Gastrocnemius medialis (tissue), 4 donors: ENCODE data around the gene MAU2. TPM values are rescaled to one million over a fixed set of nuclear protein-coding genes. Genes with fewer than 3 reads are reported as not detected.

Experiments
- ATAC-seq, 2 donors: fragments of 150-250 bp; one replicate each; pipeline ENCODE4 v1.9.1; 2016
- DNase-seq, 2 donors: peaks; one replicate each; pipeline ENCODE4 v3.0.0-alpha.2; 2019
- H3K27ac ChIP-seq, 4 donors: fragments of 200-600 bp; sonication (generic); 1 replicate in 1 of 4; 2 replicates in 3 of 4; pipeline ENCODE4 v1.5.1; 2016 to 2018; ENCODE audit warnings: mild to moderate bottlenecking in 2 of 4, moderate library complexity in 1 of 4
- H3K27me3 ChIP-seq, 3 donors: fragments of 200-600 bp; sonication (generic) in 2 of 3; 1 replicate in 1 of 3; 2 replicates in 2 of 3; pipeline versions ENCODE4 v1.5.1 to v1.6.0; 2016 to 2019; ENCODE audit warnings: mild to moderate bottlenecking in 1 of 3, moderate library complexity in 1 of 3
- H3K36me3 ChIP-seq, 2 donors: fragments of 200-600 bp; sonication (generic) in 1 of 2; one replicate each; pipeline ENCODE4 v1.5.1; 2017 to 2018
- H3K4me1 ChIP-seq, 2 donors: fragments of 200-600 bp; sonication (generic) in 1 of 2; one replicate each; pipeline ENCODE4 v1.5.1; 2016 to 2017; ENCODE audit warnings: mild to moderate bottlenecking in 2 of 2
- H3K4me3 ChIP-seq, 4 donors: fragments of 200-600 bp; sonication (generic) in 3 of 4; 1 replicate in 1 of 4; 2 replicates in 3 of 4; pipeline ENCODE4 v1.5.1; 2016 to 2019; ENCODE audit warnings: mild to moderate bottlenecking in 2 of 4
- H3K9me3 ChIP-seq, 3 donors: fragments of 200-600 bp; sonication (generic) in 2 of 3; 1 replicate in 1 of 3; 2 replicates in 2 of 3; pipeline ENCODE4 v1.5.1; 2016 to 2019
- POLR2A ChIP-seq, 2 donors: fragments of 450-650 bp; IDR thresholded peaks; one replicate each; pipeline ENCODE4 v1.6.1; 2017; ENCODE audit warnings: antibody characterized with exemption in 2 of 2, mild to moderate bottlenecking in 2 of 2, moderate library complexity in 2 of 2
- in situ Hi-C, 4 donors: fragments of 200-750 bp; cut with MboI; loops; one replicate each; pipeline versions ENCODE4 v1.15.0 to v1.8.0; 2017; ENCODE audit warnings: low sequenced_read_pairs in 4 of 4
- intact Hi-C: fragments of 100-400 bp; cut with DNase I; formaldehyde crosslinking; loops from one replicate; pipeline ENCODE4 v1.15.1; 2023; ENCODE audit warnings: low total_unique reads
- total RNA-seq, 4 donors: library from RNA; depleted of rRNA; stranded (reverse); fragments of >200 nt; gene quantifications; one replicate each; pipeline versions ENCODE4 v1.1.0 to v1.2.3, GENCODE V29; 2016
- TF ChIP-seq, protein P1 (sequence below), 5 experiments: fragments of 450-650 bp in 3 of 5; fragments of 200-600 bp in 2 of 5; sonication (generic) in 2 of 5; IDR thresholded peaks in 4 of 5; conservative IDR thresholded peaks in 1 of 5; 1 replicate in 4 of 5; 2 replicates in 1 of 5; pipeline ENCODE4 v1.5.1; 2016 to 2019; ENCODE audit warnings: antibody characterized with exemption in 5 of 5, mild to moderate bottlenecking in 3 of 5, moderate library complexity in 3 of 5

MAU2 gene
- total RNA-seq, 4 donors from 2014 or later: 31.3 to 48.5 (median 41.7) TPM

DNA sequence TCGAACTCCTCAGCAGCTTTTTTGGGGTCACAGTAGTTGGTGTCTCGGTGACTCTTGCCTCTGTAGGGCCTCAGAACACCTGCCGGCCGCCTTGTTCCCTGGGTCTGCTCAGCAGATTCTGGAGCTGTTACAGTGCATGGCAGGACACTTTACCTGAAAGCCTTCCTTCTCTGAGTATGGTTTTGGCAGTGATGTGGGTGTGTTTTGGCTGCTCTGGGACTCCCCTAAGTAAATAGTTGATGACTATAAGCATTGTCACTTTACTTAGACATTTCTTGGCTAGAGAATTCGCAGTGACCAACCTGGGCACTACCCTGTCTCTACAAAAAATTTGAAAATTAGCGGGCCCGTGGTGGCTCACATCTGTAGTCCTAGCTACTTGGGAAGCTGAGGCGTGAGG, 7.0 kb downstream of the MAU2 start:
- H3K27ac ChIP-seq: no peak overlapping the region
- no peaks in the 10 kb centered on the region for H3K9me3 ChIP-seq
- H3K27me3 ChIP-seq: no peaks in the 10 kb centered on the region
- in situ Hi-C loops (no loop called here), intact Hi-C loops (no loop called here)
- H3K4me3 ChIP-seq: no peak overlapping the region
- ATAC-seq (no peak), DNase-seq (no peak)
- peaks cover 27 to 30% of the 10 kb centered on the region in 2 donors for H3K4me1 ChIP-seq
- TF ChIP-seq POLR2A (IDR thresholded peaks at IDR 0.05): no peak
- TF ChIP-seq, protein P1, sequence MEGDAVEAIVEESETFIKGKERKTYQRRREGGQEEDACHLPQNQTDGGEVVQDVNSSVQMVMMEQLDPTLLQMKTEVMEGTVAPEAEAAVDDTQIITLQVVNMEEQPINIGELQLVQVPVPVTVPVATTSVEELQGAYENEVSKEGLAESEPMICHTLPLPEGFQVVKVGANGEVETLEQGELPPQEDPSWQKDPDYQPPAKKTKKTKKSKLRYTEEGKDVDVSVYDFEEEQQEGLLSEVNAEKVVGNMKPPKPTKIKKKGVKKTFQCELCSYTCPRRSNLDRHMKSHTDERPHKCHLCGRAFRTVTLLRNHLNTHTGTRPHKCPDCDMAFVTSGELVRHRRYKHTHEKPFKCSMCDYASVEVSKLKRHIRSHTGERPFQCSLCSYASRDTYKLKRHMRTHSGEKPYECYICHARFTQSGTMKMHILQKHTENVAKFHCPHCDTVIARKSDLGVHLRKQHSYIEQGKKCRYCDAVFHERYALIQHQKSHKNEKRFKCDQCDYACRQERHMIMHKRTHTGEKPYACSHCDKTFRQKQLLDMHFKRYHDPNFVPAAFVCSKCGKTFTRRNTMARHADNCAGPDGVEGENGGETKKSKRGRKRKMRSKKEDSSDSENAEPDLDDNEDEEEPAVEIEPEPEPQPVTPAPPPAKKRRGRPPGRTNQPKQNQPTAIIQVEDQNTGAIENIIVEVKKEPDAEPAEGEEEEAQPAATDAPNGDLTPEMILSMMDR (IDR thresholded peaks at IDR 0.05 in 4 of 5, conservative IDR thresholded peaks at IDR 0.05 in 1 of 5): no peak
- H3K36me3 ChIP-seq: peaks cover 0 to 44% of the 10 kb centered on the region in 2 donors

DNA sequence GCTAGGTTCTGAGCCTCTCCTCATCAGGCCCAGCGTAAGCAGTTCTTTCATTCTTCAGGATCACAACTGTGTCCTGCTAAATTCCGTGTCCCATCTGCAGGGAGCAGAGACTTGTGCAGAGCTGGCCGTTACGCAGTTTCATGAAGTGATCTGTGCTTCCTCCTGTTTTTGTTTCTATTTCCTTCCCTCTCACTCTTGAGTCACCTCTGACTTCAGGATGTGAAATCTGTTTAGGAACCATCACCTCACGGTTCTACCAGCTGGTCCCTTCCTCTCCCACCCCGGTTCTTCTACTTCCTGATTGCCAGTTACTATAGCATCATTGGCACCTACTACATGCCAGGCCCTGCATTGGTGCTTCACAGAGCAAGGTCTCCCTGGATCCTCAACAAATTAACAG, 8.5 kb downstream of the MAU2 start:
- in situ Hi-C loops: no loop called here
- no peak for ATAC-seq
- intact Hi-C loops: no loop called here

DNA sequence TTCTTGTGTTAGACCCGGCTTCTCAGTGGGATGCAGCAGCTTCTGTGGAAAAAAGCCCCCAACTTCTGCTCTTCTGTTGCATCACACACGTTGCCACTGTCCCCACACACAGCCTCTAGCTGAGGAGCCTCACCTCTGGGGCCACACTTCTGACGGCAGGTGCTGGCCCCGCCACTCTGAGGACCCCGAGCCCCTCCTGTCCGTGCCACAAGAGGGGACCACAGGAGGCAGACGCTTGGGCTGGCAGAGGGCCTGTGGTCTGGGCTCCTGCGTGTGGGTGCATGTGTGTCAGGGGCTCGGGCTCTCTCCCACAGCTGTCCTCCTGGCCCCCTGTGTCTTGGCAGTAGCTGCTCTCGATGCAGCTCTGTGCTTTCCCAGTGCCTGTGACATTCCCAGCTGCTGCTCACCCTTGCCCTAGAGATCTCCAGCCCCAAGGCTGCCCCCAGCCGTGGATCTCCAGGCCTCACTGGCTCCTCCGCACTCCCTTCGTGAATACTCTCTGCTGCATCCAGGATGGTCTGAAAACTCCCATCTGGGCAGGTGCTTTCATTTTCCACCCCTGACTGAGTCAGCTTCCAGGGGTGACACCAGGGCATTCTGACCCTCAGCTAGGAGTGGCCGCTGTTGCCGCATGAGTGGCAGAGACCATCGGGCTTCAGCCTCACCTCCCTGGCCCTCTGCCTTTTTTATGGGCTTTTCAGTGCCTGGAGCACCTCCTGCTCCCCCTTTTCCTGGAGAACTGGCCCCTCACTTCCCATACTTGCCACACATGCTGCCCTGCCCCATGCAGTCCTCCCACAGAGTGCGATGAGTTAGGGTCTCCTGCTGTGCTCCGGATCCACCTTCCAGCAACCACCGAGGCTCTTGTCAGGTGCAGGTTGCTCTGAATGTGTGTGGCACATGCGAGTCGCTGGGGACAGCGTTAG, 13.7 kb downstream of the MAU2 start:
- no peaks in the 10 kb centered on the region for H3K27me3 ChIP-seq
- H3K36me3 ChIP-seq: peaks cover 0 to 52% of the 10 kb centered on the region in 2 donors
- no peak overlapping the region for H3K4me3 ChIP-seq
- intact Hi-C loops: no loop called here
- in situ Hi-C loops: no loop called here
- no peaks in the 10 kb centered on the region for H3K4me1 ChIP-seq
- TF ChIP-seq POLR2A (IDR thresholded peaks at IDR 0.05): no peak
- TF ChIP-seq, protein P1 (IDR thresholded peaks at IDR 0.05 in 4 of 5, conservative IDR thresholded peaks at IDR 0.05 in 1 of 5): no peak
- no peaks in the 10 kb centered on the region for H3K9me3 ChIP-seq
- peak overlapping the region in 1 of 4 donors; percentile 54 for H3K27ac ChIP-seq
- peak in 1 of 2 donors; percentile 55 for ATAC-seq
- DNase-seq: no peak

More for the DNA sequence above, 8.5 kb downstream of the MAU2 start:
- TF ChIP-seq, protein P1 (IDR thresholded peaks at IDR 0.05 in 4 of 5, conservative IDR thresholded peaks at IDR 0.05 in 1 of 5): no peak
- TF ChIP-seq POLR2A (IDR thresholded peaks at IDR 0.05): no peak
- no peaks in the 10 kb centered on the region for H3K27me3 ChIP-seq
- peaks cover 0 to 44% of the 10 kb centered on the region in 2 donors for H3K36me3 ChIP-seq
- H3K27ac ChIP-seq: no peak overlapping the region
- H3K4me3 ChIP-seq: no peak overlapping the region
- no peaks in the 10 kb centered on the region for H3K9me3 ChIP-seq
- H3K4me1 ChIP-seq: peaks cover 13 to 17% of the 10 kb centered on the region in 2 donors
- DNase-seq: no peak

DNA sequence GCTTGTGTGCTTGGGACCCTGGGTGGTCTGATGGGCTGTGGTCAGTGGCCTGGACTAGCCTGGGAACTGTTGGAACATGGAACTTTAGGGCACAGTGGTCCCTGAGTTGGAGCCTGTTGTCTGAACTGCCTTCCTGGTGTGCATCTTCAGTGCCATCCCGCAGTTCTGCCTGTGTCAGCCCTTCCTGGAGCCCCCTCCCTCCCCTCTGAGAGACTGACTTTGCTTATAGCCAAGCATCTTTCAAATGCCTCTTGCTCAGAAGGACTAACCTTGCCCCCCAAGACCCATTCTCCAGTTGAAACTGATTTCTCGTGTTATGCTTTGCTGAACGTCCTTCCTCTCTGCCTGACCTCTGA, 14.3 kb downstream of the MAU2 start:
- Histone ChIP-seq H3K27ac (peak overlapping the region in 1 of 4 donors; percentile 54), H3K36me3 (peaks cover 0 to 52% of the 10 kb centered on the region in 2 donors), H3K9me3 (no peaks in the 10 kb centered on the region), H3K4me1 (no peaks in the 10 kb centered on the region), H3K27me3 (no peaks in the 10 kb centered on the region), H3K4me3 (no peak overlapping the region)
- DNase-seq: no peak
- intact Hi-C loops (no loop called here), in situ Hi-C loops (no loop called here)
- no peak for ATAC-seq
- TF ChIP-seq POLR2A (IDR thresholded peaks at IDR 0.05): no peak
- TF ChIP-seq, protein P1 (IDR thresholded peaks at IDR 0.05 in 4 of 5, conservative IDR thresholded peaks at IDR 0.05 in 1 of 5): no peak
